GM21717 (cell line): Measurements from ENCODE around the gene ACTR3.
"Not testable (repeated sequence)": the region's sequence is repeated elsewhere in the genome, so short reads cannot be mapped to it uniquely, and the experiment has no call there.

Experiments used
- ATAC-seq: cut with Tn5 transposase; IDR thresholded peaks from one replicate; pipeline ENCODE4 v1.9.1; 2021; ENCODE audit warnings: mild to moderate bottlenecking, moderate library complexity; ENCODE audit not compliant: unreplicated experiment

ACTR3 gene

GRCh38 chr2:113899166-113899565 lies 9.3 kb downstream of the ACTR3 start:
- no peak for ATAC-seq

GRCh38 chr2:113901943-113902342 lies 12.1 kb downstream of the ACTR3 start:
- ATAC-seq, result no peak

GRCh38 chr2:113905886-113906285 lies 16.0 kb downstream of the ACTR3 start:
- ATAC-seq, result no peak

GRCh38 chr2:113906647-113907046 lies 16.8 kb downstream of the ACTR3 start:
- no peak for ATAC-seq

- ATAC-seq, result no peak
These were observed 17.4 kb downstream of the ACTR3 start for GRCh38 chr2:113907297-113907696.

GRCh38 chr2:113910110-113910717 lies 20.3 kb downstream of the ACTR3 start:
- no peak for ATAC-seq

- no peak for ATAC-seq
These were observed 21.2 kb downstream of the ACTR3 start for GRCh38 chr2:113910967-113911678.

GRCh38 chr2:113915082-113915819 lies 25.4 kb downstream of the ACTR3 start:
- no peak for ATAC-seq

- no peak for ATAC-seq
These were observed 28.3 kb downstream of the ACTR3 start for GRCh38 chr2:113918229-113918628.

GRCh38 chr2:113920996-113921395 lies 31.1 kb downstream of the ACTR3 start:
- ATAC-seq, result no peak

- ATAC-seq, result no peak
These were observed 32.4 kb downstream of the ACTR3 start for GRCh38 chr2:113922335-113922734.

- ATAC-seq, result no peak
These were observed 32.9 kb downstream of the ACTR3 start for GRCh38 chr2:113922784-113923183.

- ATAC-seq, result no peak
These were observed 36.0 kb downstream of the ACTR3 start for GRCh38 chr2:113925884-113926283.

- no peak for ATAC-seq
These were observed 36.4 kb downstream of the ACTR3 start for GRCh38 chr2:113926314-113926713.

- no peak for ATAC-seq
These were observed 40.6 kb downstream of the ACTR3 start for GRCh38 chr2:113930448-113930847.

- ATAC-seq, result no peak
These were observed 47.6 kb downstream of the ACTR3 start for GRCh38 chr2:113937501-113937900.

GRCh38 chr2:113940891-113941290 lies 51.0 kb downstream of the ACTR3 start:
- ATAC-seq, result no peak

- ATAC-seq, result not testable (repeated sequence)
These were observed 55.9 kb downstream of the ACTR3 start for GRCh38 chr2:113945784-113946183.

GRCh38 chr2:113950906-113951305 lies 61.0 kb downstream of the ACTR3 start:
- not testable (repeated sequence) for ATAC-seq

- ATAC-seq, result no peak
These were observed 71.1 kb downstream of the ACTR3 start for GRCh38 chr2:113961000-113961399.

- ATAC-seq, result no peak
These were observed 73.0 kb downstream of the ACTR3 start for GRCh38 chr2:113962692-113963480.
